Stimulated activated CD8-positive, alpha-beta memory T cell treated with anti-CD3 and anti-CD28 coated beads, Interleukin-15, amount 100 ng/mL, for 1 hour (primary cell): Measurements from ENCODE around the gene L3MBTL2.
"Not testable (repeated sequence)": the region's sequence is repeated elsewhere in the genome, so short reads cannot be mapped to it uniquely, and the experiment has no call there.

Experiments
- DNase-seq: peaks from one replicate; pipeline ENCODE4 v3.0.0-alpha.2; 2020; ENCODE audit warnings: low read depth

L3MBTL2 gene

DNA sequence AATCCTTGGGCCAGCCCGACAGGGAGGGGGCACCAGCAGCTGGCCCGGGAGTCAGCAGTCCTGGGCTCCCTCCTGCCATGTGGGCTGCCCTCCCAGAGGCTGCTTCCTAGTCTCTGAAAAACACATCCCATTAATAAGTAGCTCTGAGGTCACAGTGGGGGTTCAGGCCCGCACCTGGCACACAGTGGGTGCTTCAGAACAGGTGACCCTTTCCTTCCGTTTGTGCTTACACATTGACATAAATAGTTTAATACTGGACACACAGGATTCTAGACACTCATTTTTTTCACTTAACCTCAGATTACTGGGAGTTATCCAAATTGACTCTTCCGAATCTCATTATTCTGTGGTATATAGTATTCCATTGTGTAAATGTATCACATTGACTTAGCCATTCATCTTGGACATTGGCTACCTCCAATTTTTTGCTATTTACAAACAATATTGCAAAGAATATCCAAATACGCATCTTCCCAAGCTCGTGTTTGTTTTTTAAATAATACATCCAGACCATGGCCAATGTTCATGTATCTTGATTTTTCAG is 36.1 kb downstream of the L3MBTL2 start:
- DNase-seq: no peak

DNA sequence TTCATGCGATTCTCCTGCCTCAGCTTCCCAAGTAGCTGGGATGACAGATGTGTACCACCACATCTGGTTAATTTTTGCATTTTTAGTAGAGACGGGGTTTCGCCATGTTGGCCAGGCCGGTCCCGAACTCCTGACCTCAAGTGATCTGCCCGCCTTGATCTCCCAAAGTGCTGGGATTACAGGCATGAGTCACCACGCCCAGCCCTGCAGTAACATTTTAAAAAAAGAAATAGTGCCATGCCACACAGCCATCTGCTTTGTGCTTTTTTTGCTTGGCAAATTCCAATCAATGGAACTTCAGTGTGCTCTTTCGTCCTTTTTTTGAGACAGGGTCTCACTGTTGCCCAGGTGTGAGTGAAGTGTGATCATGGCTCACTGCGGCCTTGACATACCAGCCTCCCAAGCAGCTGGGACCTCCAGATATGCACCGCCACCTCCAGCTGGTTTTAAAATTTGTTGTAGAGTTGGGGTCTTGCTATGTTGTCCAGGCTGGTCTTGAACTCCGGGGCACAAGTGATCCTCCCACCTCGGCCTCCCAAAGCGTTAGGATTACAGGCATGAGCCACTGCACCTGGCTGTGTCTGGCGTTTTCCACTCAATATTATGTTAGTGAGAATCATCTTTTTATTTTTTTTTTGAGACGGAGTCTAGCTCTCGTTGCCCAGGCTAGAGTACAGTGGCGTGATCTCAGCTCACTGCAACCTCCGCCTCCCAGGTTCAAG is 37.4 kb downstream of the L3MBTL2 start:
- no peak for DNase-seq

DNA sequence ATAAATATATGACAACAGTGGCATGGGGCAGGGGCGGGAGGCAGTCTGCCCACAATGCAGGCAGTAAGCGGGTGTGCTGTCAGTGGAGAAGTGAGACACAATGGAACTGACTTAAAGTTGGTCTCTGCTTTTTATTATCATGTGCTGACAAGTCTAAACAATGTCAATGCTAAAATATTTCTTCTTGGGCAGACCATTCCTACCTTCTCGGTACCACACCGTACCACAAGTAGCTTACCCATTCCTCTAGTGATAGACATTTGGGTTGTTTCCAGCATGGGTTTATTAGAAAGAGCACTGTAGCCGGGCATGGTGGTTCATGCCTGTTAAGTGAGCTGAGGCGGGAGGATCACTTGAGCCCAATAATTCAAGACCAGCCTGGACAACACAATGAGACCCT is 38.2 kb downstream of the L3MBTL2 start:
- DNase-seq: no peak

DNA sequence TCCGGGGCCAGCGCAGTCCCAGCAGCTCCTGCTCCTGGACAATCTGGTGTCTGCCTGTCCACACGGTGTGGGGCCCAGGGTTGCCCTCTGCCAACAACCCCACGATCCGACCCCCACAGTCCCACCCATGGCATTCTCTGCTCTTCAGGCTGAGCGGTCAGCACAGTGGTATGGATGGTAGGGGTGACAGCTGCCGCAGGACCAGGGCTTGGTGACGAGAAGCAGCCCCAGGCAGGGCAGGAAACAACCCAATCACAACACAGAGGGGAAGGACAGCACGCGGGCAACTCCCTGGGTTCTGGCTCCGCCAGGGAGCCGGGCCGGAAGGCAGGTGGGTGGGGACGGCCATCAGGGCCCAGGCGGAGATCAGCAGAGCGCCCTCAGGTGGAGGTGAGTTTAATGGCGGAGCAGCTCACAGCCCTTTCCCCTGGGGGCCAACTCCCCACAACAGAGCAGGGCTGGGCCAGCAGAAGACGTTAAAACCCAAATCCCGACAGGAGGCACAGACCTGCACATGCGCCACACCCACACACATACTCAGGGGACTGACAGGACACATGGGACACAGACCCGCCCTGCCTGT is 40.9 kb downstream of the L3MBTL2 start:
- no peak for DNase-seq

DNA sequence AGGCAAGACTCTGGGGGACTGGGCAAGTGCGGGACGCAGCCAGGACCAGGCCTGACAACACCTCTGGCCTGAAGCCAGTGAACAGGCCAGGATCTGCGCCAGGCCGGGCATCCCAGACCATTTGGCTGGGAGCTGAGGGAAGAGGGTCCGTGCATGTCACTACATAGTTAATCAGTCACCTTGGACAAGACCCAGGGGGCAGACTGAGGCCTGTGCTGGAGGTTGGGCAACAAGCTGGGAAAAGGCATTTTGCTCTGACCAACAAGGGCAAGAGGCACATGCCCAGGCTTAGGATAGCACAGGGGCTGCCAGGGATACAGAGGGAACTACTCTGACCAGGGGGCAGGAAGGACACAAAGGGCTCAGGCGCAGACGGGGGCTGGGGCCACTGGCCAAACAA is 42.6 kb downstream of the L3MBTL2 start:
- no peak for DNase-seq

DNA sequence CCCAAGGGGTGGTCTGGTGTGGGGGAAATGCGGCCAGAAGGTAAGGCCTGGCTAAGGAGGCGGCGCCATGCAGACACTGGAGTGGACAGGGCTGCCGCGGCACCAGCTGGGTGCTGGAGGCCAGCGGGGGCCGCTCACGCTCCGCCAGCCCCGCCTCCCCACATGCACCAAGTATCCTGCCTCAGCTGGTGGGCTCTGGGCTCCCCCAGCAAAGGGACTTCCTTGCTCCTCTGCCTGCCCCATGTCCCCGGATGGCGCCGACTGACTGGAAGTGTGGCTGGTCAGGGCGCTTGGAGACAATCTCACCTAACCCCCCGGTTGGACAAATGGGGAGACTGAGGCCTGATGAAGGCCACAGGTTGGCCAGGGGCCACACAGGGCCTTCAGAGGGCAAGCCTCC is 43.2 kb downstream of the L3MBTL2 start:
- DNase-seq: no peak

DNA sequence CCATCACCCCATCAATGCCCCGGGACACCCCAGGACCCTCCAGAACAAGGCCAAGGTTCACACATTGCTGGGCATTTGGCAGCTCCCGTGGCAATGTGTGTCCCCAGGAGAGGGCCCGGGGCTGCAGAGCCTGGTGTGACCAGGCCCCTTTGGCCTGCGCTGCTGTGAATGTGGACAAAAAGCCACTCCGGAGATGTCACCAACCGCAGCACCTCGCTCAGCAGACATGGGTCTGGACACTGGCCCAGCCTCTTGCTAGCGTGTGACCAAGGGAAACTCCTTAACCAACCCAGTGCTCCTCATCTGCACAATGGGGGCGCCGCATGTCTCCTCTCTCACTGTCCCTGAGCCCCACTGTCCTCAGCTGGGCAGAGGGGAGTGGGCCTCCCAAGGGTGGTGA is 43.6 kb downstream of the L3MBTL2 start:
- DNase-seq: no peak

DNA sequence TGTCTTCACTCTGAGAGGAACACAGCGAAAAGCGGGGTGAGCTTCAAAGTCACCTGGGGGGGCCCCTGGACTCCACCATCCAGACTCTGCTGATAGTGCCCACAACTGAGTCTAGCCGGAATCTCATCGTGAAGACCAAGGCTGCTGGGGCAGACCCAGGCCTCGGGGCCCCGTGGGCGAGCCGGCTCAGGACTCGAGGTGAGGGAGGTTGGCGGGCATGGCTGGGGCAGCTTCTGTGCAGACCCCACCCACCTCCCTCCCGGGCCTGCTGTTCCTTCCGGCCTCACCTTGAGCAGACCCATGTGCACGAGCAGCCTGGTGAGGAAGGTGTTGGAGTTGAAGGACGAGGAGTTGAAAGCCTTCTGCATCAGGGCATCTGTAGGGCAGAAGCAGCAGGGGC is 44.3 kb downstream of the L3MBTL2 start:
- DNase-seq: no peak

DNA sequence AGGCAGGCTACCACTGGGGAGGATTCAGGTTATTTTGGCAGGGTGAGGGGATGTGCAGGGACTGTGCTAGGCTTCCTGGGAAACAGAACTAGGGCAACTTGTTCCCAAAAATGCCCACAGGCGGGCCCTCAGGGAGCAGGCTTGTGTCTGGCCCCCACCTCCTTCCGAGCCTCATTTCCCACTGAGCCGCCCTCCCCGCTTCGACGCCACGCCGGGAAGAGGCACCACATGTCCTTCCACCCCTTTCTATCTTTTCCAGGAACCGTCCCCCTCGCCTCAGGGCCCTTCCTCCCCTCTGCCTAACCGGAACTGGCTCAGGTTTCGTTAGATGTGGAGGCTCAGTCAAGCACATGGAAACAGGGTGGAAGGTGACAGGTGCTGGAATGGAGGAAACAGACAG is 45.0 kb downstream of the L3MBTL2 start:
- DNase-seq: no peak

DNA sequence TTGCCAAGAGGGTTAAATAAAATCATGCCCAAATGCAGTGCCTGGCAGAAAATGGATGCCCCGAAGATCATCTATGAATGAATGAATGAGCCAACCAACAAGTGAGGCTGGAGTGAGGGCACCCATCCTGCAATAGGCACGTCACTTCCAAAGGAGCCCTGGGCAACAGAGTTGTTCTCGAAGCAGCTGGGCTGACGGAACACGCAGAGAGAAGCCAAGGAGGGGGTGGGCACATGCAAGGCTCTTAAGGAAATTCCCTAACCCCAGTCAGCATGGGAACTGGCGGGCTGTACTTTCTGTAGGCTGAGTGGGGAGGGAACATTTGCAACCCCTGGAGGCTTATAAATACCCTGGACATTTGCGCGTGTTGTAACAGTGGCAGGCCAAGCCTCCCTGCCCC is 47.3 kb downstream of the L3MBTL2 start:
- no peak for DNase-seq

DNA sequence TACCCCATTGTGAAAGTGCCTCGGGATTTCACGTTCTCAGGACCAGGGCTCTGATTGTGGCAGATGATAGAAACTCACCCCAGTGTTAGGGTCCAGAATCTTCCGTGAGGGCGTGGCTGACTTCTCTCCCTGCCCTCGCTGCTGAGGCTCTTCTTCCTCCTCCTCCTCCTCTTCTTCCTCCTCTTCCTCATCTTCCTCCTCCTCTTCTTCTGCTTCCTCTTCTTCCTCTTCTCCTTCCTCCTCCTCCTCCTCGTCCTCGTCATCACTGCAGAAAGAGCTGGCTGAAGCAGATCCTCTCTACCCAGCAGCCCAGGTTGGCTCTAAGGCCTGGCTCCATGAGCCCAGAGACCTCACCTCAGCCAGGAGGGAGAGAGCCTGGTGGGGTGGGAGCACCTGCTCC is 49.1 kb downstream of the L3MBTL2 start:
- DNase-seq: no peak

DNA sequence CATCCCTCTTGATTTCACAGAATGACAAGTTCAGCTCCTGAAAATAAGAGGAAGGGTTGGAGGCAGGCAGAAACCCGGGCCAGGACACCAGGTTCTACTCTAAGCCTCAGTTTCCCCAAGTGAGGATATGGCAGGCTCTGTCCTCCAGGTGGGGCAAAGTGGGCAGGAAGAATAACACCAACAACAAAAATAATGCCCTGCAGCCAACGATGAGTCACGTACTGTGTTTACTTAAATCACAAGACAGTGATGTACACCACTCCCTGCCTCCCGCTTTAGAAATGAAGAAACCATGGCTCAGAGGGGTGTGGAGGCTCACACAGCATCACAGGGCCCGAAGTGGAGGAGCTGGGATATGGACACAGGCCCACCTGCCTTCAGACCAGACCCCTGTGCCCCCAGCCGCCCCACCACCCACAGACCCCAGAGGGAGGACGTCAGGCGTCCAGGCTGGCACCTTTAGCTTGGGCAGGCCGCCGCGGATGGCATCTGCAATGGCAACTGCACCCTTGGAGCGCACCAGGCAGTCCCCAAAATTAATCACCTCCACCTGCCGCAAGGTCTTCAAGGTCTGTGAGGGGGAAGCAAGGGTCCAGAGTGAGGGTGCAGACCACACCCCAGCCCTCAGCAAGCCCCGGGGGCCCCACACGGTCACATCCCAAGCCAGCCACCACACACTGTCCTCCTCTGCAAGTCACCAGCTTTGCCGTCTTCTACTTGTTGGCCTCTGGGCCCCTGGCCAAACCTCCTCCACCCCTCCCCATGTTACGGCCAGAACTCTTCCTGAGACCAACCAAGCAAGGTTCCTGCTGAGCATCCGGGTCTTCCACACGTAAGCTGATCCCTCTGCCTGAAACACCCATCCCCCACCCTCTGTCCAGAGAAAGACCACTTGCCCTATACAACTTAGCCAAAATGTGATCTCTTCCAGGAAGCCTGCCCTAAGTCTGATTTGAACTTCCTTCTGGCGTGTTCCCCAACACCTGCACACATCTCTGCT is 51.4 kb downstream of the L3MBTL2 start:
- DNase-seq: no peak

DNA sequence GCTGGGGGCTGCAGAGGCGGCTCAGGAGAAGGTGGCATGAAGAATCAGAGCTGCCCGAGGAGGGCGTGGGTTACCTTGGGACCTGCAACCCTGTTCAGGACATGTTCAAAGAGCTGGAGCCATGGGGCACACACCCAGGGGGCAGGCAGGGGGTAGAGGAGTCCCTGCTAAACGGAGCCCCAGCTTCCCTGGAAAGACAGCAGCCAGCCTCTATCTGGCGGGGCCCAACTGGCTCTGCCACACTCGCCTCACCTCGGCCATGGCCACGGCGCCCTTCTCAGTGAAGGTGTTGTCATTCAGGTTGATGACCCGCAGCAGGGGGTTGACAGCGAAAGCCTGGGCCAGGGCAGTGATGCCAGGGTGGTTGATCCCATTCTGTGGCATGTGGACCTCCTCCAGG is 52.6 kb downstream of the L3MBTL2 start:
- DNase-seq: no peak

DNA sequence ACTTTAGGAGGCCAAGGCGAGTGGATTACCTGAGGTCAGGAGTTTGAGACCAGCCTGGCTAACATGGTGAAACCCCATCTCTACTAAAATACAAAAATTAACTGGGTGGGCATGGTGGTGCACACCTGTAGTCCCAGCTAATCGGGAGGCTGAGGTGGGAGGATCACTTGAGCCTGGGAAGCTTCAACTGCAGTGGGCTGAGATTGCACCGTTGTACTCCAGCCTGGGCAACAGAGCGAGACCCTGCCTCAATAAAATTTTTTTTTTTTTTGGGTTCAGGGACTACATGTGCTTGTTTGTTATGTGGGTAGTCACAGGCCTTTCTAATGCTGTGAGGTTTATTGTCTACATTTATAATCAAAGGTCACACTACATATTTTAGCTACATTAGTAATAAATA is 54.6 kb downstream of the L3MBTL2 start:
- not testable (repeated sequence) for DNase-seq

DNA sequence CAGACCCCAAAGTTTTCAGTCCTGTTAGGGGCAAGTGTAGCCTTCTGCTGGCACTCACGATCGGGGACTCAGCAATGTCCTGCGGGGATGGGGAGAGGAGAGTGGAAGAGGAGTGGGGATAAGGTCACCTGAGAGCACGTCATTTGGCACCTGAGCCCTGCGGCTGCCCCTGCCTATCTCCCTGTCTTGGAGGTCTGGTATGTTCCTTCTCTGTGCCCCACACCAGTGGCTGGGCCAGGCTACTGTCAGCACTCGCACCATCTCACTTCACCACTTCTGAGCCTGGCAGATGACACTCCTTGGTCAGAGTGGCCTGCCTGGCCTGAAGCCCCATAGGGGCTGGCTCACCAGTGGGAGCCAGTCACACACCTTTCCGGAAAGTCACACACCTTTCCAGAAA is 55.8 kb downstream of the L3MBTL2 start:
- no peak for DNase-seq

DNA sequence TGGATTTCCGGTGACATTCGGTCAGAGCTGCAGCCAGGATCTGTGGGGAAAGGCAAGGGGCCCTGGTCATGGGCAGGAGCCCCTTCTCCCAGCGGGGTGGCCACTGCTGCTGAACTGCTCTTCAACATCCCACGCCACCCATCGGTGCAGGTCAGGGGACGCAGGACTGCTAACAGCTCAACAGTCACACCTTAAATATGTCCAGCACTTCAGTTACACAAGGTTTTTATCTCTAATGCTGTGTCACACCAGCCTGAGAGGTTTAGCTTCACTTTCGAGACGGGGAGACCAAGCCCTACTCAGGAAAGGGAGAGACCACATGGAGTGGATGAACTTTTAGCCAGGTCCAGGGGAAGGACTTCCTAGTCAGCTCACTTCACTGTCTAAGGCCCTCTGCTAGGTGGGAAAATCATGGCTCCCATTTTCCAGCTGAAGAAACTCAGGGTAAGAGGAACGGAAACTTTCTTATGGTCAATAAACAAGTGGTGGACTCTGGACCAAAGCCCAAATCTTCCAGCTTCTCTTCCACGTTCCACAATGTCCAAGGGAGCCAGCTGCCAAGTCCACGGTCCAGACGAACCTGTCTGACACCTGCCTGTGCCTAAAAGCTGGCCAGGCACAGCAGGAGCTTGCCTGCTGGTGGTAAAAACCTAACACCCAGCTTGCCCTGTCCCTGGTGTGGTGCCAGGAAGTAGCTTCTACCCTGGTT is 56.6 kb downstream of the L3MBTL2 start:
- no peak for DNase-seq

DNA sequence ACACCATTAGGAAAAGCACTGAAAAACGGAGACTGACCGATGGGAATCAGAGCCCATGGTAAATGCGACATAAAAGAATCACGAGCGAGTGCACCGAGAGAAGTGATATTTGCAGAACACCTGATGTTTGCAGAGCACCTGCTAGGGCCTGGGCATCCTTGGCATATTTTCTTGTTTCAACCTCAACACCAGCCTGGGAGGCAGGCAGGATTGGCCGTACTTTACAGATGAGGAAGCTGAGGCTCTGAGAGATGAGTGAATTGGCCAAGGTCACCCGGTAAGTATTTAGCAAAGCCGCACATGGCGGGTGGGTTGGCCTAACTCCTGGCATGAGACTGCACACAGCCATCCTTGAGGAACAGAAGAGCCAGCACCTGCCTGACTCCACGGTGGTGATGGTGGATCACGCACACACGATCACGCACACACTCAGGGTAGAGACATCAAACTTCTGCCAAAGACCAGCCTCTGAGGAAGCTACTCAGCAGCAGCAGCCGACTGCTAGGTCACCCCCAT is 57.2 kb downstream of the L3MBTL2 start:
- DNase-seq: no peak

DNA sequence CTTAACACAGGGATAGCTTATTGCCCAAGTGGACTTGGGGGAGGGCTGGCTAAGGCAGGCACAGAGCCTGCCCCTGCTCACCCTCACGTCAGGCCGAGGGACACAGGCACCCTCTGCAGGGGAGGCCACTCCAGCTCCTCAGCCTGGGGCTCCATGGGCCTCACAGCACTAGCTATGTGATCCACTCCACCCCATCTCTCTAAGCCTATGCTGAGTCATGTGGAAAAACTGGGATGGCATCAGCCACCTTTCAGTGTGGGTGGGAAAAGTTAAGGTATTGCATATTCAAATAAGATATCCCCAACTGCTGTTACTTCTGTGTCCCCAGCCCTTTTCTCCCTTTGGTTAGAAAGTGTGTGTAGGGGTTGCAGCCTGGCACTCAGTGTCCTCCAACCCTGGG is 58.6 kb downstream of the L3MBTL2 start:
- DNase-seq: no peak

DNA sequence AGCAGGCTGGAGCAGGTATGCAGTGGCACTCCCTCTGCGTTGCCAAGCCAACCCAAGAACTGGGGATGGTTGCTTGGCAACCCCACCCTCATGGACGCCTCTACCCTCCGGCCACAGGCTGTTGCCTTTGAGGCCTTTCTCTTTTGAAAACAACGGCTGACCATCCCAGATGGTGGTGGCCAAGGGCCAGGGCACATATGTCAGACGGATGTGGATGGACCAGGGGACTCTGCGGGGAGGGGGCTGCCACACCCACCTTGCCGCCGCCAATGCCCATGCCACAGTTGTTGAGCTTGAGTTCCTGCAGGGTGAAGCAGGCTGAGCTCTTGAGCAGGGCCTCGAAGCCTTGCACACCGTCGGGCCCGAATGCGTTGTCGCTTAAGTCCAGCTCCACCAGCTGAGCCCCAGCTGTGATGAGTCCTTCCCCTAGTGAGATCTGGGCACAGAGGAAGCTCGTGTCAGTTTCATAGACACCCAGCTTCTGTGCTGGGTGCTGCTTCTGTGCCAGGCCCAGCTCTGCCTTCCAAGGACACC is 59.4 kb downstream of the L3MBTL2 start:
- DNase-seq: no peak

DNA sequence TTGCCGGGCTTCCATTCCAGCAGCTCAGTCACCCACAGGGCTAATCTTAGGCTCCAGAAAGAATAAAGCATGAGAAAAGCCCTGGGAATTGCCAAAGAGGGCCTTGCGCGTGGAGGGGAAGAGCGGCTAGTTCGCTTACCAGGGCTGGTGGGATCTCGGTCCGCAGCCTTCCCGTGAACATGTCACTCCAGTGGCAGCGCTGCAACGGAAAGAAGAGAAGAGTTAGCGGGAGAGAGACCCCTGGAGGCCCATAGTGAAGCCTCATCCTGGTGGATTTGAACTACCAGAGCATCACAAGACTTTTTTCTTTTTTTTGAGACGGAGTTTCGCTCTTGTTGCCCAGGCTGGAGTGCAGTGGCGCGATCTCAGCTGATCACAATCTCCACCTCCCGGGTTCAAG is 62.8 kb downstream of the L3MBTL2 start:
- DNase-seq: no peak

DNA sequence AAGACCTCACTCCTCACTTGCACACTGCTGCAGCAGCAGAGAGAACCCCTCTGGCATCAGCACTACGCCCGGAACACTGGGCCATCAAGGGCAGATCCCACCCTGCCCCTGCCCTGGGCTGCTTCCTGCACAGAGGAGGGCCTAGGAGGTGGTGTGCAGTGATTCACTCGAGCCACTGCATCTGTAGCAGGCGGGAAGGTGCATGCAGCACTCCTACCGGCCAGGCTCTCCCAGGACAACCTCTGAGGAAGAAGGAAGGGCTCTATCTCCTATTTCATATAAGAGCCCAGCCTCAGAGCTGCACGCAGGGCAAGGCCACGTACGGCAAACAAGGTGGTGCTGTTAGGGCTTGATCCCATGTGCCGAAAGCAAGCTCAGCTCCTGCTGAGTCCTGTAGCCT is 66.7 kb downstream of the L3MBTL2 start:
- DNase-seq: no peak

DNA sequence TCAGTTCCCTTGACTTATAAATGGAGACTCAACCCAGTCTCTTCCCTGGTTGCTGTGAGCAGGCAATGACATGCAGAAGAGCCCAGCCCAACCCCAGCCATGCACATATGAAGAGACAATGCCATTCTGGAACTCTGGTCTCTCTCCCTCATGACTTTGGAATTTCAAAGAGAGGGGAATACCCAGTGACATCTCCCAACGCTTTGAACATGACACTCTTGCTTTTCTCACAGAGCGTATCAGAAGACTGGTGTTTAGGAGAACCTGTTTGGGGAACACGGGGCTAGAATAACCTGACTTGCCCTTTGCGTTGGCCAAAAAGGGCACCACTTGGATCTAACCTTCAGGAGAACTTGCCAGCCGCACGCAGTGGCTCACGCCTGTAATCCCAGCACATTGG is 68.0 kb downstream of the L3MBTL2 start:
- DNase-seq: no peak
